ENCODE results near the gene AP3S2.

AP3S2 gene

DNA sequence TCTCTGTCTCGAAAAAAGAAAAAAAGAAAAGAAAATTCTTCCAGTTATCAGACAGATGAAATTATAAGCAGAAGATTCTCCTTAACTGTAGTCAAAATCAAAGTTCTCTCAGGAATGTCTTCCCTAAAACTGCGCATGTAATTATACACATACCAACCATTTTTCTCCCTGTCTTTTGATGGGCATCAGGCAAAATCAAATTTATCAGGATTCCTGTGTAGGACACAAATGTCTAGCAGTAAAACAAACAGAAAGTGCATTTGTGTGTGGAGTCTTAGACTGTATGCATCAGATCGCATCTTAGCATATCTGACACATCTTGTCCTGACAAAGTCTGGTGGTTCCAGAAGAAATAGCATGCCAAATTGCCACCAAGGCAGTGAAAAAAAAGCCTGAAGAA is 22.9 kb upstream of the AP3S2 start:
- peaks cover 21% of the 10 kb centered on the region for H3K4me1 Mint-ChIP-seq
- H3K27ac Mint-ChIP-seq: peak overlapping the region; percentile 18
- no peaks in the 10 kb centered on the region for H3K36me3 Mint-ChIP-seq (ENCODE audit: low read depth)

DNA sequence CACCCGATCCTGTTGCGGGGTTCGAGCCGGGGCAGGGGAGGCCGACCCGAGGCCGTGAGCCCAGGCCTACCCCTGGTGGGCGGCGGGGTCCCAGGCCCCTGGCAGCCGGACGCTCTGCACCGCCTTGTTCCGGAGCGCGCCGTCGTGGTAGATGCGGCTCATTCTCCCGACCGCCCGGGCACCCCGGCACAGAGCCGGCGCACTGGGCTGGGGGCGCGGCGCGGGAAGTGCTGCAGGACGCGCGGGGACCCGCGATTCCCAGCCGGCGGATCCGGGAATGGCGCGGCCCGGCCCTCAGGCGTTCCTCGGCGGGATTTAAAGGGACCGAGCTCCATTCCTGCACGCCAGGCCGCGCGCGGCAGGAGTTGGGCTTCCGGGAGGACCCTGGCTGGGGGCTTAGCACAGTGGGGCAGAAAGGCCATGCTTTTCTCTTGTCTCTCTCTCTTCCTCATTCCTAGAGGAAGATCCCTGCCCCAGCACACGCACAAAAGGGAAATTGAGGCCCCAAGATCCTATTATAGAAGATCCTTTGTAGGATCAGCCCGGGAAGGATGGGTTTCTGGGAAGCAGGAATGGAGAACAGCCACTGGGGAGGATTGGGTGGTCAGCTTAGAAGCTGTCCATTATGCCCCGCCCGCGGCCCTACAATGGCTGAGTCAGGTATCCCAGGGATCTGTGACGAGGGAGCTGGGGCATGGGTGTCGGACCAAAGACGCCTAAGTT is 19.0 kb upstream of the AP3S2 start, which contains the start of gene ARPIN:
Gene ARPIN, minus strand, starts transcription at position 279 of the 723 bp plus-strand sequence. Its CDS starts 117 bp downstream, at position 162.
- Mint-ChIP-seq H3K4me3 (peak within 1 kb of the TSS; percentile 81), H3K36me3 (ENCODE audit: low read depth) (no peaks in the 10 kb centered on the region), H3K9me3 (no peaks in the 10 kb centered on the region), H3K27me3 (ENCODE audit: low read depth, poor library complexity) (peaks cover 2% of the 10 kb centered on the region), H3K4me1 (peaks cover 45% of the 10 kb centered on the region), H3K27ac (peak within 1 kb of the TSS; percentile 51)
- TF ChIP-seq, protein P1, sequence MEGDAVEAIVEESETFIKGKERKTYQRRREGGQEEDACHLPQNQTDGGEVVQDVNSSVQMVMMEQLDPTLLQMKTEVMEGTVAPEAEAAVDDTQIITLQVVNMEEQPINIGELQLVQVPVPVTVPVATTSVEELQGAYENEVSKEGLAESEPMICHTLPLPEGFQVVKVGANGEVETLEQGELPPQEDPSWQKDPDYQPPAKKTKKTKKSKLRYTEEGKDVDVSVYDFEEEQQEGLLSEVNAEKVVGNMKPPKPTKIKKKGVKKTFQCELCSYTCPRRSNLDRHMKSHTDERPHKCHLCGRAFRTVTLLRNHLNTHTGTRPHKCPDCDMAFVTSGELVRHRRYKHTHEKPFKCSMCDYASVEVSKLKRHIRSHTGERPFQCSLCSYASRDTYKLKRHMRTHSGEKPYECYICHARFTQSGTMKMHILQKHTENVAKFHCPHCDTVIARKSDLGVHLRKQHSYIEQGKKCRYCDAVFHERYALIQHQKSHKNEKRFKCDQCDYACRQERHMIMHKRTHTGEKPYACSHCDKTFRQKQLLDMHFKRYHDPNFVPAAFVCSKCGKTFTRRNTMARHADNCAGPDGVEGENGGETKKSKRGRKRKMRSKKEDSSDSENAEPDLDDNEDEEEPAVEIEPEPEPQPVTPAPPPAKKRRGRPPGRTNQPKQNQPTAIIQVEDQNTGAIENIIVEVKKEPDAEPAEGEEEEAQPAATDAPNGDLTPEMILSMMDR (IDR thresholded peaks at IDR 0.05): no peak
- peak; percentile 74 for DNase-seq

More for the DNA sequence above, 22.9 kb upstream of the AP3S2 start:
- no peaks in the 10 kb centered on the region for H3K9me3 Mint-ChIP-seq
- TF ChIP-seq, protein P1 (IDR thresholded peaks at IDR 0.05): no peak
- peaks cover 11% of the 10 kb centered on the region for H3K27me3 Mint-ChIP-seq (ENCODE audit: low read depth, poor library complexity)
- DNase-seq: no peak
- H3K4me3 Mint-ChIP-seq: no peak overlapping the region

DNA sequence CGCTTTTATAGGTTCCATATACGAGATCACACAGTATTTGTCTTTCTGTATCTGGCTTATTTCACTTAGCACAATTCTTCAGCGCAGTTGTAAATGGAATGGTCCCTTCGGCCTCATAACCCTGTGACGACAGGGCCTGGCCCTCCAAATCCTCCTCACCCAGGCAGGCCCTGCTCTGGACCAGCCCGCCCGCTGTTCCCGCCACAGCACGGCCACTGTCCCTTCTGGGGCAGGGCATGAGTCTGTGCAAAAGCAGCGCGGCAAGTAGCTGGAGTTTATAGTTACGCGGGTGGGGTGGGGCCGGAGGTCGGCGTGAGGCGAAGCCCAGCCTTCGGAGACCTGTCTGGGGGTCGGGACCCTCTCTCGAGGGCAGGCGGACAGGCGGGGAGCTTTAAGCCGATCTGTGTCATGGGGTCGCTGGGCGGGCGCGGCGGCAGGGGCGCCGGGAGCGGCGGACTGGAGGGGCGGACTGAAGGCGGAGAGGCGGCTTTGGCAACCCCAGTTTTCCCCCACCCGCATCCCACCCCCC is 18.4 kb upstream of the AP3S2 start:
- DNase-seq: peak; percentile 50
- H3K4me3 Mint-ChIP-seq: peak overlapping the region; percentile 80
- peaks cover 45% of the 10 kb centered on the region for H3K4me1 Mint-ChIP-seq
- TF ChIP-seq, protein P1 (IDR thresholded peaks at IDR 0.05): no peak
- peak overlapping the region; percentile 51 for H3K27ac Mint-ChIP-seq
- no peaks in the 10 kb centered on the region for H3K36me3 Mint-ChIP-seq (ENCODE audit: low read depth)
- H3K27me3 Mint-ChIP-seq (ENCODE audit: low read depth, poor library complexity): peaks cover 2% of the 10 kb centered on the region
- H3K9me3 Mint-ChIP-seq: no peaks in the 10 kb centered on the region

DNA sequence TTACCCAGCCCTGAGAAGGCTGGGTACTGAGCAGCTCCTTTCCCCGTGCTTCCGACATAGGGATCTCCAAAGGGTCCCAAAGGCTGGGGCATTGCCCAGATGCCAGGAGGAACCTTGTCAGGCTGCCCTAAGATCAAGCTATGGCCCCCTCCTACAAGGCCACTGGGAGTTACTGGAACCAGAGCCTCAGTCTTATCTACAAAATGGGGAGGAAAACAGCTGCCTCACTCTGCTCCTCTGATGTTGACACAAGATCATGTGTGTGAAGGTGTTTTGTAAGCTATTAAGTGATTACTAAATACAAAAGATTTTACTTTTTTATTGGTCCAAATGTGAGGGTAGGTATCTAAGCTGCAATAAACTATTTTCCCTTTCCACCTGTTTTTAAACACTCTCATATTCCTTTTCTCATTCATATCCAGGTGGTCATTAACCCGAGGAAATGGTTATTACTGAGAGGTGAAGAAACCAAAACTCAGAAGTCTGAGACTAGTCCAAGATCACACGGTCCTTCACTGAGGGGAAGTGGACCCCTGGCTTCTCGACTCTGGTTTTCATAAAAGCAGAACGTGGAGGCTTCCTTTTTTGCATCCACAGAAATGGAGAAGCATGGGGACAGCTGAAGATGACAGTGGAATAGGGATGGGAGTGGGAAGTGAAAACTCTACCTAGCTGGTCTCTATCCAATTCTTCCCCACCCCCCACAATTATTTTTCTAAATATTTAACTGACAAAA is 17.3 kb upstream of the AP3S2 start:
- DNase-seq: no peak
- Mint-ChIP-seq H3K9me3 (no peaks in the 10 kb centered on the region), H3K36me3 (ENCODE audit: low read depth) (peaks cover 5% of the 10 kb centered on the region), H3K27me3 (ENCODE audit: low read depth, poor library complexity) (peaks cover 2% of the 10 kb centered on the region), H3K27ac (no peak overlapping the region), H3K4me3 (peak overlapping the region; percentile 80), H3K4me1 (peaks cover 45% of the 10 kb centered on the region)
- TF ChIP-seq, protein P1 (IDR thresholded peaks at IDR 0.05): no peak

DNA sequence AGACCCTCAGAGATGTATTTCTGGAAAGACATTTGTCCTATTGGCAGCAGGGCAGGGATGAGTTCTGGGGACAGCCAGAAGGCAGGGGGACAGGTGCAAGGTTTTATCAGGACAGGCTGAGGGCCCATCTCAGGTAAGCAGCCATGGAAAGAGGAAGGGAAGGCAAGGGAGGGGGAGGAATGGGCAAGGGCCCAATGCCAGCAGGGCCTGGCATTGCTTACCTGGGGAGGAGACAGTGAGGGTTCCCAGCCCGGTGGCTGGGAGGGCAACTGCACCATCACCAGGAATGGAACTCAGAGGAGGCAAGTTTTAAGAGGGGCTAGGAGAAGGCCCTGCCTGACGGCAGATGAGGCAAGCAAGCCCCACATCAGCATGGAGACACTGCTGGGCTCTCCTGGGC is 15.8 kb upstream of the AP3S2 start:
- no peaks in the 10 kb centered on the region for H3K9me3 Mint-ChIP-seq
- peaks cover 2% of the 10 kb centered on the region for H3K27me3 Mint-ChIP-seq (ENCODE audit: low read depth, poor library complexity)
- no peak for DNase-seq
- H3K4me1 Mint-ChIP-seq: peaks cover 43% of the 10 kb centered on the region
- H3K36me3 Mint-ChIP-seq (ENCODE audit: low read depth): peaks cover 11% of the 10 kb centered on the region
- H3K4me3 Mint-ChIP-seq: no peak overlapping the region
- TF ChIP-seq, protein P1 (IDR thresholded peaks at IDR 0.05): no peak
- peak overlapping the region; percentile 72 for H3K27ac Mint-ChIP-seq
